Measurements from ENCODE around the gene ZNF253.
A peak's percentile ranks its signal among the peaks of the same experiment; 100 is the strongest.
"Not testable (repeated sequence)": the region's sequence is repeated elsewhere in the genome, so short reads cannot be mapped to it uniquely, and the experiment has no call there.

The ZNF253 gene

GRCh38 chr19:19900139-19900728 lies 34.6 kb downstream of the ZNF253 start:
- no peak for FAIRE-seq

- FAIRE-seq: no peak
Observed at GRCh38 chr19:19900729-19901444, 35.2 kb downstream of the ZNF253 start, which contains the start of gene ZNF93. Gene ZNF93 (plus strand): TSS chr19:19900946. CDS start chr19:19901089, 143 bp downstream.

- peak; percentile 39 for FAIRE-seq
Observed at GRCh38 chr19:19907551-19907950, 41.9 kb downstream of the ZNF253 start.

GRCh38 chr19:19909654-19910053 lies 44.0 kb downstream of the ZNF253 start:
- FAIRE-seq: no peak

- FAIRE-seq: no peak
Observed at GRCh38 chr19:19911150-19911549, 45.5 kb downstream of the ZNF253 start.

- FAIRE-seq: no peak
Observed at GRCh38 chr19:19914596-19914995, 48.9 kb downstream of the ZNF253 start.

- not testable (repeated sequence) for FAIRE-seq
Observed at GRCh38 chr19:19930417-19930816, 64.7 kb downstream of the ZNF253 start.

- FAIRE-seq: not testable (repeated sequence)
Observed at GRCh38 chr19:19933432-19934314, 68.0 kb downstream of the ZNF253 start.

GRCh38 chr19:19937403-19937802 lies 71.7 kb downstream of the ZNF253 start:
- FAIRE-seq: no peak

- FAIRE-seq: no peak
Observed at GRCh38 chr19:19938449-19938848, 72.8 kb downstream of the ZNF253 start.

- no peak for FAIRE-seq
Observed at GRCh38 chr19:19943848-19944582, 78.3 kb downstream of the ZNF253 start.

Data from A204.1 (cell line).